ENCODE data around the gene DNAH8. TPM values are rescaled to one million over a fixed set of nuclear protein-coding genes. Genes with fewer than 3 reads are reported as not detected.

The DNAH8 gene
- total RNA-seq, 1 experiment from 2014 or later = 0.05 TPM

- peaks cover 30% of the 10 kb centered on the region for H3K27me3 Mint-ChIP-seq (ENCODE audit: unreplicated experiment)
- no peaks in the 10 kb centered on the region for H3K36me3 Mint-ChIP-seq (ENCODE audit: insufficient read depth, unreplicated experiment)
- no peaks in the 10 kb centered on the region for H3K4me1 Mint-ChIP-seq (ENCODE audit: low read depth, unreplicated experiment)
- H3K27ac Mint-ChIP-seq (ENCODE audit: unreplicated experiment) = no peak overlapping the region
- intact Hi-C loops (cut with micrococcal nuclease; ENCODE audit: unreplicated experiment) = no loop called here
- BruUV-seq (replicated peaks) = no TSS peak
- no peak overlapping the region for H3K4me3 Mint-ChIP-seq (ENCODE audit: low read depth, unreplicated experiment)
- DNase-seq = no peak
- no peak for TF ChIP-seq CTCF (IDR thresholded peaks at IDR 0.05; ENCODE audit: unreplicated experiment)
- no peaks in the 10 kb centered on the region for H3K9me3 Mint-ChIP-seq (ENCODE audit: low read depth, unreplicated experiment)
- CTCF ChIA-PET = no interaction called here
These were observed 98.1 kb downstream of the DNAH8 start for GRCh38 chr6:38813041-38813823.

GRCh38 chr6:38814761-38815160, 99.7 kb downstream of the DNAH8 start:
- Mint-ChIP-seq H3K36me3 (ENCODE audit: insufficient read depth, unreplicated experiment) (no peaks in the 10 kb centered on the region), H3K9me3 (ENCODE audit: low read depth, unreplicated experiment) (no peaks in the 10 kb centered on the region), H3K4me1 (ENCODE audit: low read depth, unreplicated experiment) (no peaks in the 10 kb centered on the region), H3K27me3 (ENCODE audit: unreplicated experiment) (peaks cover 30% of the 10 kb centered on the region), H3K27ac (ENCODE audit: unreplicated experiment) (no peak overlapping the region), H3K4me3 (ENCODE audit: low read depth, unreplicated experiment) (no peak overlapping the region)
- CTCF ChIA-PET = interaction anchor here (1.2 kb wide), 1 partner anchor 18 kb away, joined by 3 read pairs; no protein-coding TSS in a partner anchor
- intact Hi-C loops (cut with micrococcal nuclease; ENCODE audit: unreplicated experiment) = no loop called here
- no TSS peak for BruUV-seq (replicated peaks)
- no peak for TF ChIP-seq CTCF (IDR thresholded peaks at IDR 0.05; ENCODE audit: unreplicated experiment)
- DNase-seq = no peak

GRCh38 chr6:38815250-38815649, 100.1 kb downstream of the DNAH8 start:
- no peak for TF ChIP-seq CTCF (IDR thresholded peaks at IDR 0.05; ENCODE audit: unreplicated experiment)
- Mint-ChIP-seq H3K4me3 (ENCODE audit: low read depth, unreplicated experiment) (no peak overlapping the region), H3K4me1 (ENCODE audit: low read depth, unreplicated experiment) (no peaks in the 10 kb centered on the region), H3K9me3 (ENCODE audit: low read depth, unreplicated experiment) (no peaks in the 10 kb centered on the region), H3K36me3 (ENCODE audit: insufficient read depth, unreplicated experiment) (no peaks in the 10 kb centered on the region), H3K27ac (ENCODE audit: unreplicated experiment) (no peak overlapping the region), H3K27me3 (ENCODE audit: unreplicated experiment) (peaks cover 30% of the 10 kb centered on the region)
- CTCF ChIA-PET = no interaction called here
- intact Hi-C loops (cut with micrococcal nuclease; ENCODE audit: unreplicated experiment) = no loop called here
- no peak for DNase-seq
- no TSS peak for BruUV-seq (replicated peaks)

GRCh38 chr6:38818691-38819090, 103.6 kb downstream of the DNAH8 start:
- no TSS peak for BruUV-seq (replicated peaks)
- intact Hi-C loops (cut with micrococcal nuclease; ENCODE audit: unreplicated experiment) = no loop called here
- CTCF ChIA-PET = no interaction called here
- TF ChIP-seq CTCF (IDR thresholded peaks at IDR 0.05; ENCODE audit: unreplicated experiment) = no peak
- H3K36me3 Mint-ChIP-seq (ENCODE audit: insufficient read depth, unreplicated experiment) = no peaks in the 10 kb centered on the region
- no peak overlapping the region for H3K27ac Mint-ChIP-seq (ENCODE audit: unreplicated experiment)
- no peaks in the 10 kb centered on the region for H3K9me3 Mint-ChIP-seq (ENCODE audit: low read depth, unreplicated experiment)
- DNase-seq = no peak
- no peak overlapping the region for H3K4me3 Mint-ChIP-seq (ENCODE audit: low read depth, unreplicated experiment)
- H3K4me1 Mint-ChIP-seq (ENCODE audit: low read depth, unreplicated experiment) = no peaks in the 10 kb centered on the region
- peaks cover 17% of the 10 kb centered on the region for H3K27me3 Mint-ChIP-seq (ENCODE audit: unreplicated experiment)
